PC-3 (cell line): ENCODE measurements around the gene OLR1. TPM values are rescaled to one million over a fixed set of nuclear protein-coding genes. Genes with fewer than 3 reads are reported as not detected.

ENCODE experiments used
- ATAC-seq: fragments of 200-7000 bp; cut with Tn5 transposase; 2 replicates; pipeline ENCODE4 v1.9.1; 2020; ENCODE audit warnings: mild to moderate bottlenecking, moderate library complexity
- BruUV-seq: library from RNA; stranded (reverse); fragments of 400-500 nt; replicated peaks from 2 replicates; lab custom pipeline; 2021; lab: Mats Ljungman, UMichigan
- CTCF ChIA-PET: fragments of 300-600 bp; sonication (Branson Sonifier 250); formaldehyde crosslinking; loops from one replicate; lab custom pipeline; 2022; ENCODE audit warnings: antibody characterized with exemption; lab: Charles Lee
- POLR2A ChIA-PET: fragments of 300-600 bp; sonication (Branson Sonifier 250); formaldehyde crosslinking; loops from one replicate; lab custom pipeline; 2022; ENCODE audit warnings: antibody characterized with exemption; ENCODE audit not compliant: unreplicated experiment; lab: Charles Lee
- DNase-seq: peaks from one replicate; pipeline ENCODE4 v3.0.0-alpha.2; 2015
- H2AFZ ChIP-seq: fragments of 300-600 bp; sonication (generic); 2 replicates; pipeline ENCODE4 v1.6.0; 2016; ENCODE audit warnings: antibody characterized with exemption, low read length
- H3F3A ChIP-seq: fragments of 300-600 bp; sonication (generic); one replicate; pipeline ENCODE4 v1.6.0; 2017; ENCODE audit warnings: antibody characterized with exemption, low read length, control low read depth, mild to moderate bottlenecking; ENCODE audit not compliant: unreplicated experiment
- H3K27ac ChIP-seq: fragments of 300-600 bp; sonication (generic); 2 replicates; pipeline ENCODE4 v1.5.1; 2016; ENCODE audit warnings: mild to moderate bottlenecking, low read length
- H3K27me3 ChIP-seq: fragments of 300-600 bp; sonication (generic); 2 replicates; pipeline ENCODE4 v1.6.1; 2016; ENCODE audit warnings: low read length, mixed read lengths
- H3K36me3 ChIP-seq: fragments of 300-600 bp; sonication (generic); 2 replicates; pipeline ENCODE4 v1.6.1; 2016; ENCODE audit warnings: low read depth, mixed run types, low read length, mixed read lengths
- H3K4me1 ChIP-seq: fragments of 300-600 bp; sonication (generic); 2 replicates; pipeline ENCODE4 v1.5.1; 2016; ENCODE audit warnings: low read length; ENCODE audit not compliant: insufficient read depth
- H3K4me2 ChIP-seq: fragments of 300-600 bp; sonication (generic); 2 replicates; pipeline ENCODE4 v1.6.0; 2016; ENCODE audit warnings: low read length
- H3K4me3 ChIP-seq: fragments of 300-600 bp; sonication (generic); 2 replicates; pipeline ENCODE4 v1.5.1; 2016; ENCODE audit warnings: mild to moderate bottlenecking, low read length, mixed read lengths
- H3K79me2 ChIP-seq: fragments of 300-600 bp; sonication (generic); 2 replicates; pipeline ENCODE4 v1.6.1; 2017; ENCODE audit warnings: low read length, mixed read lengths
- H3K9ac ChIP-seq: fragments of 300-600 bp; sonication (generic); 2 replicates; pipeline ENCODE4 v1.6.0; 2016; ENCODE audit warnings: mild to moderate bottlenecking, low read length
- H3K9me2 ChIP-seq: fragments of 300-600 bp; sonication (generic); replicated peaks from 2 replicates; pipeline ENCODE4 v1.6.1; 2016; ENCODE audit warnings: mixed run types, low read length, mixed read lengths
- H3K9me3 ChIP-seq: fragments of 300-600 bp; sonication (generic); 2 replicates; pipeline ENCODE4 v1.6.1; 2016; ENCODE audit warnings: low read length, mixed read lengths
- H4K20me1 ChIP-seq: fragments of 300-600 bp; sonication (generic); 2 replicates; pipeline ENCODE4 v1.6.1; 2016; ENCODE audit warnings: low read length, mixed read lengths
- CTCF ChIP-seq: fragments of 300-600 bp; sonication (generic); conservative IDR thresholded peaks from 2 replicates; pipeline ENCODE4 v1.5.1; 2017; ENCODE audit warnings: antibody characterized with exemption, low read depth, mild to moderate bottlenecking, low read length
- EZH2 ChIP-seq: fragments of 300-600 bp; sonication (generic); IDR thresholded peaks from one replicate; pipeline ENCODE4 v1.6.1; 2017; ENCODE audit warnings: antibody characterized with exemption, mild to moderate bottlenecking, low read length; ENCODE audit not compliant: unreplicated experiment
- EZH2phosphoT487 ChIP-seq: fragments of 300-600 bp; sonication (generic); IDR thresholded peaks from 2 replicates; pipeline ENCODE4 v1.6.1; 2018; ENCODE audit warnings: mild to moderate bottlenecking, antibody characterized with exemption, low read length, borderline replicate concordance
- intact Hi-C: fragments of 100-400 bp; cut with micrococcal nuclease; formaldehyde crosslinking; loops from 2 replicates; pipeline ENCODE4 v1.9.0; 2023
- total RNA-seq: library from RNA; depleted of rRNA; stranded (reverse); fragments of >200 nt; gene quantifications from 2 replicates; pipeline ENCODE4 v1.2.3, GENCODE V29; 2014

Gene OLR1
- total RNA-seq, 1 experiment from 2014 or later, result 0.80 TPM

GRCh38 chr12:10140001-10140400, 31.9 kb downstream of the OLR1 start:
- H3K9me2 ChIP-seq, result no peaks in the 10 kb centered on the region
- no peak overlapping the region for H3K4me2 ChIP-seq
- BruUV-seq, result no TSS peak
- no peak for TF ChIP-seq EZH2phosphoT487
- peak; percentile 71 for TF ChIP-seq CTCF
- no peaks in the 10 kb centered on the region for H3K27me3 ChIP-seq
- H4K20me1 ChIP-seq, result no peaks in the 10 kb centered on the region
- no peak overlapping the region for H3K9ac ChIP-seq
- H3K9me3 ChIP-seq, result no peaks in the 10 kb centered on the region
- H3K27ac ChIP-seq, result no peak overlapping the region
- ChIA-PET POLR2A (no interaction called here), CTCF (interaction anchor here (0.6 to 1.2 kb wide), 2 partner anchors 90 to 130 kb away, joined by 3 to 12 read pairs; no protein-coding TSS in a partner anchor)
- no peaks in the 10 kb centered on the region for H3K4me1 ChIP-seq
- ATAC-seq (peak; percentile 46), DNase-seq (peak; percentile 63)
- no peak overlapping the region for H2AFZ ChIP-seq
- H3K79me2 ChIP-seq, result no peaks in the 10 kb centered on the region
- intact Hi-C loops, result loop anchor here (1.0 to 5.0 kb wide), 4 partner anchors 106 to 391 kb away; partner anchors contain the start of gene CLEC12B
- H3K4me3 ChIP-seq, result no peak overlapping the region
- H3F3A ChIP-seq, result no peaks in the 10 kb centered on the region
- H3K36me3 ChIP-seq, result no peaks in the 10 kb centered on the region

DNA sequence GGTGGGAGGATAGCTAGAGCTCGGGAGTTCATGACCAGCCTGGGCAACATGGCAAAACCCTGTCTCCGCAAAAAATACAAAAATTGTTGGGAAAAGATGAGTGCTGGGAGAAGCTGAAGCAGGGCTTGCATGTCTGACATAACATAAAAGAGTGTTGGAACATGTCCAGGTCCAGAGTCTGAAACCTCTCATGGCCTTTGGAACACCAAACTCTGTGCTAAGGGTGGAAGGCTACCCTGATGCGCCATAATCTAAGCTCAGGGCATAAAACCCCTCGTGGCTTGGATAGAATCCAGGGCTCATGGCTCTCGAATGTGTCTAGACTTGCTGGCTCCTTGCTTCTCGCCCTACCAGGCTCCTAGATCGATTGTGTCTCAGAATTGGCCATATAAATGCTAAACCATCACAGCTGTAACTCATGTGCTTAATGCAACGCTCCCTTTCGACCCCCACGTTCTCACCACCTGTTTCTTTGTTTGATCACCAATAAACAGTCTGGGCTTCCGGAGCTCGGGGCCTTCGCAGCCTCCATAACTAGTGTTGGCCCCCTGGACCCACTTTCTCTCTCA, 35.2 kb downstream of the OLR1 start:
- no peaks in the 10 kb centered on the region for H3F3A ChIP-seq
- no peak for TF ChIP-seq EZH2
- no peak for TF ChIP-seq CTCF
- TF ChIP-seq EZH2phosphoT487, result no peak
- no peaks in the 10 kb centered on the region for H3K36me3 ChIP-seq
- no peaks in the 10 kb centered on the region for H3K9me2 ChIP-seq
- ChIA-PET POLR2A (no interaction called here), CTCF (no interaction called here)
- no peaks in the 10 kb centered on the region for H3K9me3 ChIP-seq
- H3K4me2 ChIP-seq, result no peak overlapping the region
- H3K4me1 ChIP-seq, result 0 out of 2 replicates have a peak, but pooled peaks cover 6% of the 10 kb centered on the region
- no peak overlapping the region for H3K27ac ChIP-seq
- H2AFZ ChIP-seq, result no peak overlapping the region
- no peak overlapping the region for H3K4me3 ChIP-seq
- H3K27me3 ChIP-seq, result no peaks in the 10 kb centered on the region
- no peak overlapping the region for H3K9ac ChIP-seq
- intact Hi-C loops, result no loop called here
- H3K79me2 ChIP-seq, result no peaks in the 10 kb centered on the region
- no peaks in the 10 kb centered on the region for H4K20me1 ChIP-seq
- ATAC-seq (no peak), DNase-seq (no peak)
- BruUV-seq, result no TSS peak

- Histone ChIP-seq H3K27me3 (no peaks in the 10 kb centered on the region), H3K9me3 (no peaks in the 10 kb centered on the region), H3K4me1 (peaks cover 10% of the 10 kb centered on the region; the same call in 1 of the 2 replicates), H3F3A (no peaks in the 10 kb centered on the region), H2AFZ (no peak overlapping the region), H3K4me2 (no peak overlapping the region), H4K20me1 (no peaks in the 10 kb centered on the region), H3K9ac (no peak overlapping the region), H3K4me3 (no peak overlapping the region), H3K36me3 (no peaks in the 10 kb centered on the region), H3K27ac (no peak overlapping the region), H3K9me2 (no peaks in the 10 kb centered on the region), H3K79me2 (no peaks in the 10 kb centered on the region)
- BruUV-seq, result no TSS peak
- intact Hi-C loops, result no loop called here
- DNase-seq, result no peak
- no peak for TF ChIP-seq CTCF
- TF ChIP-seq EZH2phosphoT487, result no peak
- no peak for TF ChIP-seq EZH2
- ChIA-PET POLR2A (no interaction called here), CTCF (no interaction called here)
- no peak for ATAC-seq
These were observed 36.8 kb downstream of the OLR1 start for GRCh38 chr12:10135126-10135525.
